ENCODE measurements around the gene MEGF6.

GRCh38 chr1:3646596-3646995, 35.3 kb upstream of the MEGF6 start:
- TF ChIP-seq CTCF (IDR thresholded peaks at IDR 0.05) = no peak
- TF ChIP-seq POLR2A (IDR thresholded peaks at IDR 0.05) = no peak

All from right lobe of liver (tissue), 4 donors.